ENCODE results near the gene PITPNM3.

DNA sequence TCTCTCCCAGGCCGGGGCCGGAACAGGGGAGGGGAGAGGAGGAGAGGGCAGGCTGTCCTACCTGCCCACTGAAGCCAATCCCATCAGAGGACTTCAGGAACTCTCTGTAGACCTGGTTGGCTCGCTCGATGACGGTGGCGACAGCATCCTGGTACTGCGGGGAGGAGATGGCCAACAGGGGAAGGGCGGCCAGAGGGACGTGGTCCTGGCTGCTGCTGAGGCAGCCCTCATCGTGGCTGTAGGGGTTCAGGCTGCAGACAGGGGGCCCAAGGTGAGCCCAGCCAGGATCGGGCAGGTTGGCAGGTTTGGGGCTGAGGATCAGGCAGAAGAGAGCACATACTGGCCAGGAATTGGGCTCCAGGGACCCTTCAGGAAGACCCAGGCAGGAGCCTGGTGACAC is 77.9 kb downstream of the PITPNM3 start:
- TF ChIP-seq, protein P1, sequence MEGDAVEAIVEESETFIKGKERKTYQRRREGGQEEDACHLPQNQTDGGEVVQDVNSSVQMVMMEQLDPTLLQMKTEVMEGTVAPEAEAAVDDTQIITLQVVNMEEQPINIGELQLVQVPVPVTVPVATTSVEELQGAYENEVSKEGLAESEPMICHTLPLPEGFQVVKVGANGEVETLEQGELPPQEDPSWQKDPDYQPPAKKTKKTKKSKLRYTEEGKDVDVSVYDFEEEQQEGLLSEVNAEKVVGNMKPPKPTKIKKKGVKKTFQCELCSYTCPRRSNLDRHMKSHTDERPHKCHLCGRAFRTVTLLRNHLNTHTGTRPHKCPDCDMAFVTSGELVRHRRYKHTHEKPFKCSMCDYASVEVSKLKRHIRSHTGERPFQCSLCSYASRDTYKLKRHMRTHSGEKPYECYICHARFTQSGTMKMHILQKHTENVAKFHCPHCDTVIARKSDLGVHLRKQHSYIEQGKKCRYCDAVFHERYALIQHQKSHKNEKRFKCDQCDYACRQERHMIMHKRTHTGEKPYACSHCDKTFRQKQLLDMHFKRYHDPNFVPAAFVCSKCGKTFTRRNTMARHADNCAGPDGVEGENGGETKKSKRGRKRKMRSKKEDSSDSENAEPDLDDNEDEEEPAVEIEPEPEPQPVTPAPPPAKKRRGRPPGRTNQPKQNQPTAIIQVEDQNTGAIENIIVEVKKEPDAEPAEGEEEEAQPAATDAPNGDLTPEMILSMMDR (IDR thresholded peaks at IDR 0.05): no peak
- TF ChIP-seq, protein P2, sequence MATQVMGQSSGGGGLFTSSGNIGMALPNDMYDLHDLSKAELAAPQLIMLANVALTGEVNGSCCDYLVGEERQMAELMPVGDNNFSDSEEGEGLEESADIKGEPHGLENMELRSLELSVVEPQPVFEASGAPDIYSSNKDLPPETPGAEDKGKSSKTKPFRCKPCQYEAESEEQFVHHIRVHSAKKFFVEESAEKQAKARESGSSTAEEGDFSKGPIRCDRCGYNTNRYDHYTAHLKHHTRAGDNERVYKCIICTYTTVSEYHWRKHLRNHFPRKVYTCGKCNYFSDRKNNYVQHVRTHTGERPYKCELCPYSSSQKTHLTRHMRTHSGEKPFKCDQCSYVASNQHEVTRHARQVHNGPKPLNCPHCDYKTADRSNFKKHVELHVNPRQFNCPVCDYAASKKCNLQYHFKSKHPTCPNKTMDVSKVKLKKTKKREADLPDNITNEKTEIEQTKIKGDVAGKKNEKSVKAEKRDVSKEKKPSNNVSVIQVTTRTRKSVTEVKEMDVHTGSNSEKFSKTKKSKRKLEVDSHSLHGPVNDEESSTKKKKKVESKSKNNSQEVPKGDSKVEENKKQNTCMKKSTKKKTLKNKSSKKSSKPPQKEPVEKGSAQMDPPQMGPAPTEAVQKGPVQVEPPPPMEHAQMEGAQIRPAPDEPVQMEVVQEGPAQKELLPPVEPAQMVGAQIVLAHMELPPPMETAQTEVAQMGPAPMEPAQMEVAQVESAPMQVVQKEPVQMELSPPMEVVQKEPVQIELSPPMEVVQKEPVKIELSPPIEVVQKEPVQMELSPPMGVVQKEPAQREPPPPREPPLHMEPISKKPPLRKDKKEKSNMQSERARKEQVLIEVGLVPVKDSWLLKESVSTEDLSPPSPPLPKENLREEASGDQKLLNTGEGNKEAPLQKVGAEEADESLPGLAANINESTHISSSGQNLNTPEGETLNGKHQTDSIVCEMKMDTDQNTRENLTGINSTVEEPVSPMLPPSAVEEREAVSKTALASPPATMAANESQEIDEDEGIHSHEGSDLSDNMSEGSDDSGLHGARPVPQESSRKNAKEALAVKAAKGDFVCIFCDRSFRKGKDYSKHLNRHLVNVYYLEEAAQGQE (IDR thresholded peaks at IDR 0.05; ENCODE audit: insufficient read depth in 1 of 2, low read depth in 2 of 2, low read length in 1 of 2): no peak
